Sigmoid colon (tissue), 7 donors: ENCODE results near the gene POLR2J2. TPM values are rescaled to one million over a fixed set of nuclear protein-coding genes. Genes with fewer than 3 reads are reported as not detected.
"Not testable (repeated sequence)": the region's sequence is repeated elsewhere in the genome, so short reads cannot be mapped to it uniquely, and the experiment has no call there.

Experiments
- DNase-seq: peaks from one replicate; pipeline ENCODE4 v3.0.0-alpha.2; 2019
- H3K27ac ChIP-seq, 4 donors: fragments of 200-600 bp; sonication (generic); one replicate each; pipeline ENCODE4 v1.5.1; 2016 to 2019; ENCODE audit warnings: mild to moderate bottlenecking in 1 of 4
- H3K27me3 ChIP-seq, 3 donors: fragments of 200-600 bp; sonication (generic); one replicate each; pipeline ENCODE4 v1.5.1; 2019; ENCODE audit warnings: mild to moderate bottlenecking in 1 of 3
- H3K36me3 ChIP-seq, 4 donors: fragments of 200-600 bp; sonication (generic); one replicate each; pipeline ENCODE4 v1.5.1; 2016 to 2019
- H3K4me1 ChIP-seq, 4 donors: fragments of 200-600 bp; sonication (generic); one replicate each; pipeline ENCODE4 v1.5.1; 2017 to 2019
- H3K4me3 ChIP-seq, 4 donors: fragments of 200-600 bp; sonication (generic); one replicate each; pipeline ENCODE4 v1.5.1; 2017 to 2019; ENCODE audit warnings: mild to moderate bottlenecking in 2 of 4, moderate library complexity in 1 of 4
- H3K9me3 ChIP-seq, 4 donors: fragments of 200-600 bp in 3 of 4; sonication (generic) in 3 of 4; one replicate each; pipeline versions ENCODE4 v1.5.1 to v1.6.1; 2013 to 2019
- WGBS, 2 donors: extraction: QIAGEN DNeasy Blood & Tissue Kit; methylation state at CpG; one replicate each; pipeline ENCODE4 v1.1.7; 2013; 5-methylcytosine and 5-hydroxymethylcytosine counted together
- intact Hi-C: fragments of 100-400 bp; cut with DNase I; formaldehyde crosslinking; loops from one replicate; pipeline ENCODE4 v1.15.1; 2023
- polyA plus RNA-seq, 3 donors: library from polyadenylated mRNA; stranded (reverse); fragments of 200-250 nt; gene quantifications; one replicate each; pipeline ENCODE4 v1.2.3, GENCODE V29; 2013
- total RNA-seq, 4 donors: library from RNA; depleted of rRNA; stranded (reverse); fragments of >200 nt; gene quantifications; one replicate each; pipeline ENCODE4 v1.1.0, GENCODE V29; 2016
- donor health status: healthy with polysubstance abuse.
- donor health status: Bipolar disorder and iron deficiency.
- donor health status: healthy.

The POLR2J2 gene
- total and polyA plus RNA-seq, 7 donors: 1.2 to 6.2 (median 3.0) TPM; not detected in 2

GRCh38 chr7:102690602-102691001 lies 19.1 kb upstream of the POLR2J2 start:
- H3K27ac ChIP-seq, H3K36me3 ChIP-seq, H3K4me1 ChIP-seq, H3K27me3 ChIP-seq, DNase-seq, intact Hi-C loops, H3K4me3 ChIP-seq, H3K9me3 ChIP-seq: not testable (repeated sequence)
- 79 to 94% methylated on average over 4 of the region's 6 CpGs for WGBS, 2 donors

DNA sequence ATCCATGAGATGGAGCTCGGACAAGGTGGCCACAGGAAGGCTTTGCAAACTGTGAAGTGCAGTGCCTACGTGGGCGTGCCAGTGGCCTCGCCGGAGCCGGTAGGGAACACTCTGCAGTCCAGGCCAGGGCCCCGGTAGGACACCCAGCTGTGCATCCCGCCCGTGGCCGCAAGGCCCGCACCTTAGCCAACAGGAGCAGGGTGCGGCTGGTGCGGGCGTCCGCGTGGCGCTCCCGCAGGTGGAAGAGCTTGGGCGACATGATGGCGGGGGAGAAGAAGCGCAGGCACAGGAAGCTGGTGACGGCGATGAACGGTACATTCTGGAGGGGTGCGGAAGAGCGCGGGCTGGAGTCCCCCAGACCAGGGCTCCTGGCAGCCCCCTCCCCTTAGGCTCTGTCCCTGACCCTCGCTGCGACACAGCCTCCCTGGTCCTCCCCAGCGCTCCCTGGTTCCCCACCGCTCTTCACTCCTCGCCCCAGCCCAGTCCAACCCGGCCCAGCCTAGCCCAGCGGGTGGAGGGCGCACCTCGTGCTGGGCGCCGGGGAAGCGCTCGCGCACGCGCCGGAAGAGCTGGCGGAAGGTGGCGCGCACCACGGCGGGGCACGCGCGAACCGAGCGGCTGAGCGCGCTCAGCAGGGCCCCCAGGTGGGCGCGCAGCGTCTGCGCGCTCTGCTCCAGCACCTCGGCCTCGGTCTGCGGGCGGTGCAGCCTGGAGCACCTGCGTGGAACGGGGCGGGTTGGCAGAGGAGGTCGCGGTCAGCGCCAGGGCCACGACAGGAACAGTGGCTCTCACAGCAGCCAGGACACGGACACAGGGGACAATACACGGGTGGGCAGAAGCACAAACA lies 18.2 kb upstream of the POLR2J2 start:
- H3K4me1 ChIP-seq, H3K9me3 ChIP-seq, H3K27ac ChIP-seq, DNase-seq, intact Hi-C loops, H3K27me3 ChIP-seq, H3K36me3 ChIP-seq: not testable (repeated sequence)
- peak overlapping the region in 2 of 4 donors; percentile 19 to 31 for H3K4me3 ChIP-seq
- WGBS, 2 donors: 3 to 15% methylated on average over 18 to 19 of the region's 74 CpGs

DNA sequence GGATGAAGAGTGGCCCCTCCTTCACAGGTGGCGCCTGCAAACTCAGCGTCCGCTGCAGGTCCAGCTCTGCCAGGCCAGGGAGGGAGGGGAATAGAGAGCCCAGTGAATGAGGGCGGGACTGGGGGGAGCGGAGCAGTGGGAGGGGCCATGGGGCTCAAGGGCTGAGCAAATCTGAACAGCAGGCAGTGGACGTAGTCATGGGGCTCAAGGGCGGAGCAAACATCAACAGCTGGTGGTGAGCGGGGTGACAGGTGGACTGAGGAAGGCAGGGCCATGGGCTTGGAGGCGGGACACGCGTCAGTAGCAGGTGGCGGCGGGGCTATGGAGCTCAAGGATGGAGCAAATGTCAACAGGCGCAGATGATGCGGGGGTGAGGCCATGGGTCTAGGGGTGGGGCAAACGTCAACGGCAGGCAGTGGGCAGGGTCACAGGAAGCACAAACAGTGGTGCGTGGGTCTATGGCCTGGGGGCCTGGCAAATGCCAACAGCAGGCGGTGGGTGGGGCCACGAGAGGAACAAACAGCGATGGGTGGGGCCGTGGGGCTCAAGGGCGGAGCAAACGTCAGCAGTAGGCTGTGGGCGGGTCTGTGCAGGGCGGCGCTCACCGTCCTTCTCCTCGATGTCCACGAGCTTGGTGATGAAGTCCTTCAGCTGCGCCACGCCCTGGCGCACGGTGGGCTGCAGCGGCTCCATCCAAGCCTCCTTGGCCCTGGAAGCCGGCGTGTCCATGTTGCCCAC lies 17.0 kb upstream of the POLR2J2 start:
- no CpG with 5 or more reads among the region's 37 CpGs for WGBS, 2 donors
- intact Hi-C loops, H3K4me3 ChIP-seq: not testable (repeated sequence)

DNA sequence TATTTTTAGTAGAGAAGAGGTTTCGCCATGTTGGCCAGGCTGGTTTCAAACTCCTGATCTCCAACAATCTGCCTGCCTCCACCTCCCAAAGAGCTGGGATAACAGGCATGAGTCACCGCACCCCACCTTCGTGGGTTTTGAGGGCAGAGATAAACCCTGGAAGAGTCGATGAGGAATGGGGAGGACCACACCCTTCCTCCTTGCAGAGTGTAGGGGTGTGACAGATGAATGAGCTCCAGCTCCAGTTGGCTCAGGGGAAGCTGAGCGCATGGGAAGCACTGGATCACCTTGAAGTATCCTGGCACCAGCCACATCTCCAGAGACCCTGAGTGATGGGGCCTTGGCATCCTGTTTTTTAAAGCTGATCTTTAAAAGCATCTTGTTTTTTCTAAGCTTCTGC lies 11.1 kb upstream of the POLR2J2 start:
- H3K4me1 ChIP-seq, H3K27me3 ChIP-seq, H3K36me3 ChIP-seq, intact Hi-C loops, DNase-seq, H3K4me3 ChIP-seq, H3K27ac ChIP-seq, H3K9me3 ChIP-seq: not testable (repeated sequence)
- WGBS, 2 donors: no CpG with 5 or more reads among the region's 5 CpGs

More for the DNA sequence above, 17.0 kb upstream of the POLR2J2 start:
- H3K27ac ChIP-seq, H3K9me3 ChIP-seq, H3K27me3 ChIP-seq, H3K36me3 ChIP-seq, H3K4me1 ChIP-seq, DNase-seq: not testable (repeated sequence)

GRCh38 chr7:102680780-102681179 lies 9.3 kb upstream of the POLR2J2 start:
- intact Hi-C loops, DNase-seq, H3K9me3 ChIP-seq, H3K27me3 ChIP-seq, H3K4me1 ChIP-seq, H3K36me3 ChIP-seq, H3K27ac ChIP-seq, H3K4me3 ChIP-seq: not testable (repeated sequence)
- no CpG with 5 or more reads among the region's 5 CpGs for WGBS, 2 donors

DNA sequence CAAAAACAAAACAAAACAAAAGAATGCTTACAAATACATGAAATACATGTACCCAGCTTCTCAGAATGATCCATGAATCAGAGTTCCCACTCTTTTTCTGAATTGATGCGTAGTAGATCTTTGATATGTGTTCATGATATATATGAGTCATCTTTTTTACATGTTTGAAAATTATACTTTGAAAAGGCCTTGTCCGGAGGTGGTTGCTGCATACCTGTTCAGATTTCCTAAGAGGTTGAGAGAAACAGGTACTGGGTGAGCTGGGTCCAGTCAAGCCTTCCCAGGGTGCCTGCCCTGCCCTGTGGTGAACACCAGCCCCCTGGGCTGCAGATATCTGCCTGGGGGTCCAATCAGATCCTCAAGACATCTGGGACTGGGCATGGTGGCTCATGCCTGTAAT lies 4.1 kb upstream of the POLR2J2 start:
- H3K9me3 ChIP-seq, DNase-seq: not testable (repeated sequence)
- WGBS, 2 donors: 47 to 63% methylated on average over 1 of the region's 2 CpGs

DNA sequence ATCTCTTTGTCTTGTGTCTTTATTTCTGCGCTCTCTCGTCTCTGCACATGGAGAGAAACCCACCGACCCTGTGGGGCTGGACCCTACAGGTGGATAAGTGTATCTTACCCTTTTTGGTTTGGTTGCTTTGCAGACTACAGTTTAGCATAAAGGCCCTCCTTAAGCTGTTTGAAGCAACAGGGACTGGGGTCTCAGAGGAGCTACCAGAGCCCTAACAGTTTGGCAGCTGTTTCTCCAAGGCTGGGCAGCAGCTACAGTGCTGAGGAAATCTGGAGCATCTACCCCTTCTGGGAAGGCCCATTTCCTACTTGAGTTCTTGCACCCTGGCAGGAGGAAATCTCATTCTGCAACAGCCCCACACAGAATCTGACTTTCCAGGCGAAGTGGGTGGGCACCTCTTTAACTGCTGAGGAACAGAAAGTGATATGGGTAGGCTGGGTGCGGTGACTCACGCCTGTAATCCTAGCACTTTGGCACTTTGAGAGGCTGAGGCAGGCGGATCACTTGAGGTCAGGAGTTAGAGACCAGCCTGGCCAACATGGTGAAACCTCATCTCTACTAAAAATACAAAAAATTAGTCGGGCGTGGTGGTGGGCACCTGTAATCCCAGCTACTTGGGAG lies 2.1 kb upstream of the POLR2J2 start:
- H3K27me3 ChIP-seq, H3K4me1 ChIP-seq, H3K4me3 ChIP-seq, H3K9me3 ChIP-seq, H3K27ac ChIP-seq, H3K36me3 ChIP-seq, intact Hi-C loops, DNase-seq: not testable (repeated sequence)
- no CpG with 5 or more reads among the region's 9 CpGs for WGBS, 2 donors

More for the DNA sequence above, 4.1 kb upstream of the POLR2J2 start:
- H3K27me3 ChIP-seq, H3K27ac ChIP-seq, H3K4me1 ChIP-seq, H3K36me3 ChIP-seq, H3K4me3 ChIP-seq, intact Hi-C loops: not testable (repeated sequence)

DNA sequence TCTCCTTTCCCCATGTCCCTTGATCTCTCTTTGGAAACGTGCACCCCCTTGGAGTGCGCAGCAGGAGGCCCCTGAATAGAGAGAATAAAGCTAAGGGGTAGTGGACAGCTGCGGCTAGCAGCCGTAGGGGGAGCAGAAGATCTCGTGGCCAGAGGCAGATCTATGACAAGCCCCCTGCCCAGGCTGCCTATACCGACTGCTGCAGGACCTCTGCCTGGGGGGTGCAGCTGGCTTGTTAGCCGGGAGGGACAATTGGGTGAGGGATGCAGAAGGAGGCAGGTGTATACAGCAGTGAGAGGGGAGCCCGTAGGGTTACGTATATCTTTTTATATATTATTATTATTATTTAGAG lies 469 bp upstream of the POLR2J2 start:
- Histone ChIP-seq H3K27ac (peak overlapping the region in 1 of 4 donors; percentile 61), H3K4me3 (peak overlapping the region in 1 of 4 donors; percentile 43)
- not testable (repeated sequence) for H3K36me3 ChIP-seq

DNA sequence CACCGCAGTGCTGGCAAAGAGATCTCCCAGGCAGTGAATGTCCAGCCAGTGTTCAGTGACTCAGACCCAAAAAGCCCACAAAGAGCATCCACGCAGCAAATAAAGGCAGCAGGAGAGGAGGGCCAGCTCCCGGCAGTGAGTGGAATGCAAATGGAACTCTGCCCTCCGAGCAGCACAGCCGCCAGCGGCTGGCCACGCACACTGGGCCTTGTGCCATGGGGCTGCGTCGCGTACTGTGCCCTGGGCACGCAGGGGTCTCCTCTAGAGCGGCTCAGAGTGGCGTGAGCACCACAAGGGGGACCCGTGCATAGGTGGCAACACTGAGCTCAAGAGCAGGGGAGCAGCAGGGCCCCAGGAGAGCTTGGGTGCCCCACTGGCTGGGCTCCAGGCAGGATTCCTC lies 3.9 kb downstream of the POLR2J2 start:
- intact Hi-C loops, H3K9me3 ChIP-seq, H3K27me3 ChIP-seq, DNase-seq, H3K27ac ChIP-seq, H3K36me3 ChIP-seq, H3K4me3 ChIP-seq, H3K4me1 ChIP-seq: not testable (repeated sequence)
- WGBS, 2 donors: 93 to 94% methylated on average over 9 of the region's 14 CpGs

More for the DNA sequence above, 469 bp upstream of the POLR2J2 start:
- intact Hi-C loops, H3K27me3 ChIP-seq, DNase-seq, H3K9me3 ChIP-seq, H3K4me1 ChIP-seq: not testable (repeated sequence)
- WGBS, 2 donors: no CpG with 5 or more reads among the region's 9 CpGs

DNA sequence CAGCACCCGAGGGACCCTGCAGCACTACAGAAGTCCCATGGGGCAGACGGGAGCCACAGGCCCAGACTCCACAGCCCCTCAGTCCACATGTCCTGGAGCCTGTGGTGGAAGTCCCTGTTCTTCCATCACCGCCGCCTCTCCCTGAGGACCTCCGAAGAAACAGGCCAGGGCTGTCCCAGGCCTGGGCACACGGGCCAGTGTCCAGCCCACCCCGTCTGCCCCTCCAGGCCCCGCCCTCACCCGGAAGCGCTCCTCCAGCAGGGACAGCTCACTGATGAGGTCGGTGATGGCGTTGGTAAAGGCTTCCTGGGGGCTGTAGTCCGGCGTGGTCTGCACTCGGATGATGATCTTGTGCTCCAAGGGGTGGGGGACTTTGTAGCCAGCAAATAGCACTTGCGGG lies 4.6 kb downstream of the POLR2J2 start:
- no CpG with 5 or more reads among the region's 16 CpGs for WGBS, 2 donors
- intact Hi-C loops, H3K9me3 ChIP-seq, H3K4me1 ChIP-seq, H3K4me3 ChIP-seq, H3K36me3 ChIP-seq, DNase-seq, H3K27me3 ChIP-seq, H3K27ac ChIP-seq: not testable (repeated sequence)

DNA sequence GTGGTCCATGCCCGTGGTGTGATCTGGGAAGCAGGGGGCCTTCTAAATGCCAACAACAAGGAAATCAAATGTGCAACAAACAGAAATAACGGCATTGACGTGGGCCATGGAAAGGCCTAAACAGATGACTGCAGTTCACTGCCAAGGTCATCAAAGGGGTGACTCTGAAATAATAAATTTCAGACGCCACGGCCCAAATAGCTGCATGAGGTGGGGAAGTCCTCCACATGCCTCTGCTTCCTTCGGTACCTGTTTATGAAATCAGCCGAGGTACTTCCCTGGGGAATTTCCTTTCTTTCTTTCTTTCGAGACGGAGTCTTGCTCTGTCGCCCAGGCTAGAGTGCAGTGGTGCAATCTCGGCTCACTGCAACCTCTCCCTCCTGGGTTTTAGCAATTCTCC lies 6.7 kb downstream of the POLR2J2 start:
- H3K36me3 ChIP-seq, H3K4me1 ChIP-seq, H3K27me3 ChIP-seq, intact Hi-C loops, H3K9me3 ChIP-seq, H3K4me3 ChIP-seq, H3K27ac ChIP-seq: not testable (repeated sequence)
- DNase-seq: peak; percentile 24
- WGBS, 2 donors: 77 to 80% methylated on average over 4 of the region's 11 CpGs

DNA sequence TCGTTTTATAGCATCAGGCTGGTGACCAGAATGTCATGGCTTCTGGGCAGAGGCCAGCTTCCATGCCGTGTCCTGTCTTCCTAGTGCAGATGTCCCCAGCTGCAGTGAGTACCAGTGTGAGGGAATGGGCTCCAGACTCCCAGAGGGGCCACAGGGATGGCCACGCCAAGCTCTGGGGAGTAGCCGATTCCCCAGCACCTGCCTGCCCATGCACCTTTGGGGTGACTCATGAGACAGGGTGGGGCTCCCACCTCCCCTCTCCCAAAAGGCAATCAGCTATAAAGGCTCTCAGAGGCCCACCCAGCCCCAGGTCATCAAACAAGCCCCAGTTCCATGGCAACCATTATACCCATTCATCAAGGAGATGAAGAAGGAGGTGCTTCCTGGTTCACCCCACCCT lies 21.5 kb downstream of the POLR2J2 start, which contains the start of gene SPDYE2B:
Gene SPDYE2B, plus strand, starts transcription at position 396 of the 400 bp plus-strand sequence. CDS start 2,030 bp downstream, outside the sequence.
- no CpG with 5 or more reads among the region's 4 CpGs for WGBS, 2 donors
- H3K27ac ChIP-seq, DNase-seq, H3K4me3 ChIP-seq, intact Hi-C loops, H3K36me3 ChIP-seq, H3K9me3 ChIP-seq, H3K4me1 ChIP-seq, H3K27me3 ChIP-seq: not testable (repeated sequence)

- 96 to 99% methylated on average over 5 of the region's 7 CpGs for WGBS, 2 donors
- peak; percentile 44 for DNase-seq
- H3K4me1 ChIP-seq, H3K27ac ChIP-seq, H3K27me3 ChIP-seq, H3K9me3 ChIP-seq, H3K4me3 ChIP-seq, intact Hi-C loops, H3K36me3 ChIP-seq: not testable (repeated sequence)
Measured at GRCh38 chr7:102647813-102648212, 23.6 kb downstream of the POLR2J2 start.
